Measurements from ENCODE around the gene IL17RD.

Gene IL17RD

GRCh38 chr3:57163751-57164150 lies 1.4 kb downstream of the IL17RD start:
- Histone ChIP-seq H4K91ac (ENCODE audit: low read depth, low read length) (no peak overlapping the region), H3K4me1 (ENCODE audit: control insufficient read depth in 1 of 2, insufficient read depth in 2 of 2, low read length in 2 of 2) (peaks cover 10 to 29% of the 10 kb centered on the region in 2 experiments), H3K23ac (ENCODE audit: low read length) (no peak overlapping the region), H3K79me1 (ENCODE audit: low read length) (peaks cover 2% of the 10 kb centered on the region), H3K79me2 (ENCODE audit: control insufficient read depth, insufficient read depth, low read length, poor library complexity) (peaks cover 3% of the 10 kb centered on the region), H3K18ac (ENCODE audit: low read length) (no peak overlapping the region), H2BK120ac (ENCODE audit: insufficient read depth, low read length, poor library complexity) (no peak overlapping the region), H4K8ac (ENCODE audit: low read depth, low read length) (no peak overlapping the region), H3K4ac (ENCODE audit: low read depth, low read length) (no peak overlapping the region), H3K4me3 (ENCODE audit: low read depth, low read length) (no peak overlapping the region), H3K27ac (ENCODE audit: low read depth, low read length) (no peak overlapping the region), H3K36me3 (ENCODE audit: control insufficient read depth in 1 of 2, insufficient read depth in 2 of 2, low read length in 2 of 2) (no peaks in the 10 kb centered on the region), H2AFZ (ENCODE audit: insufficient read depth, low read length, poor library complexity) (no peak overlapping the region), H4K12ac (ENCODE audit: low read depth, low read length) (no peak overlapping the region), H3K14ac (ENCODE audit: low read length) (no peak overlapping the region), H3K4me2 (ENCODE audit: low read length) (peak overlapping the region; percentile 94), H2BK12ac (ENCODE audit: low read length) (no peak overlapping the region), H3K27me3 (ENCODE audit: insufficient read depth, low read length) (peaks cover 12% of the 10 kb centered on the region), H2AK5ac (ENCODE audit: low read length) (no peak overlapping the region), H2BK5ac (ENCODE audit: low read depth, low read length, poor library complexity) (no peak overlapping the region), H3K9me3 (ENCODE audit: insufficient read depth, low read depth, low read length) (no peaks in the 10 kb centered on the region), H3K9ac (ENCODE audit: low read length) (no peak overlapping the region)
- WGBS (ENCODE audit: extremely low coverage, insufficient coverage, insufficient read length) = no CpG with 5 or more reads among the region's 8 CpGs
- peak; percentile 11 to 35 for DNase-seq

DNA sequence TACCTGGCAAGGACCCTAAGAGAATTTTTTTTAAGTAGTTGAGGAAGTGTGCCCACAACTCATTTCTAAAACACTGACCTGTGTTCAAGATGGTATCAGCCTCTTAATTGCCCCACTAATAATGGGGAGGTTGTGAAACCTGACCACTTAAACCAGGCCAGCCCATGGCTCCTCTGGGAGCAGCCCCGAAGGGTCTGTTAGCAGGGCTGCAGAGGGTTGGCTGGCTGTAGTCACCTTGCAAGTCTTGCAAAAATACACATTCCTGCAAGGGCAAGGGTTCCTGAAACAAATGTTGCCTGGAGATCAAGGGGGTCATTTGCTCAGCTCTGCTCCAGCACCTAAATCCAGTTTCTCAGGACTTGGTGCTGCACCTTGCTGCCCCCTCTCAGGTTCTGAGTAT lies 3.2 kb downstream of the IL17RD start:
- Histone ChIP-seq H3K4me1 (ENCODE audit: control insufficient read depth in 1 of 2, insufficient read depth in 2 of 2, low read length in 2 of 2) (peaks cover 10 to 31% of the 10 kb centered on the region in 2 experiments), H3K4me3 (ENCODE audit: low read depth, low read length) (no peak overlapping the region), H3K4me2 (ENCODE audit: low read length) (no peak overlapping the region), H2AK5ac (ENCODE audit: low read length) (no peak overlapping the region), H2BK120ac (ENCODE audit: insufficient read depth, low read length, poor library complexity) (no peak overlapping the region), H3K4ac (ENCODE audit: low read depth, low read length) (no peak overlapping the region), H4K91ac (ENCODE audit: low read depth, low read length) (no peak overlapping the region), H3K36me3 (ENCODE audit: control insufficient read depth in 1 of 2, insufficient read depth in 2 of 2, low read length in 2 of 2) (no peaks in the 10 kb centered on the region), H2AFZ (ENCODE audit: insufficient read depth, low read length, poor library complexity) (no peak overlapping the region), H3K23ac (ENCODE audit: low read length) (no peak overlapping the region), H3K14ac (ENCODE audit: low read length) (no peak overlapping the region), H4K12ac (ENCODE audit: low read depth, low read length) (no peak overlapping the region), H2BK5ac (ENCODE audit: low read depth, low read length, poor library complexity) (no peak overlapping the region), H3K18ac (ENCODE audit: low read length) (no peak overlapping the region), H3K9ac (ENCODE audit: low read length) (no peak overlapping the region), H3K27me3 (ENCODE audit: insufficient read depth, low read length) (peaks cover 12% of the 10 kb centered on the region), H3K79me2 (ENCODE audit: control insufficient read depth, insufficient read depth, low read length, poor library complexity) (peaks cover 3% of the 10 kb centered on the region), H3K27ac (ENCODE audit: low read depth, low read length) (no peak overlapping the region), H3K79me1 (ENCODE audit: low read length) (peaks cover 2% of the 10 kb centered on the region), H3K9me3 (ENCODE audit: insufficient read depth, low read depth, low read length) (no peaks in the 10 kb centered on the region), H2BK12ac (ENCODE audit: low read length) (no peak overlapping the region), H4K8ac (ENCODE audit: low read depth, low read length) (no peak overlapping the region)
- WGBS (ENCODE audit: extremely low coverage, insufficient coverage, insufficient read length) = no CpG with 5 or more reads among the region's 1 CpG
- DNase-seq = no peak

DNA sequence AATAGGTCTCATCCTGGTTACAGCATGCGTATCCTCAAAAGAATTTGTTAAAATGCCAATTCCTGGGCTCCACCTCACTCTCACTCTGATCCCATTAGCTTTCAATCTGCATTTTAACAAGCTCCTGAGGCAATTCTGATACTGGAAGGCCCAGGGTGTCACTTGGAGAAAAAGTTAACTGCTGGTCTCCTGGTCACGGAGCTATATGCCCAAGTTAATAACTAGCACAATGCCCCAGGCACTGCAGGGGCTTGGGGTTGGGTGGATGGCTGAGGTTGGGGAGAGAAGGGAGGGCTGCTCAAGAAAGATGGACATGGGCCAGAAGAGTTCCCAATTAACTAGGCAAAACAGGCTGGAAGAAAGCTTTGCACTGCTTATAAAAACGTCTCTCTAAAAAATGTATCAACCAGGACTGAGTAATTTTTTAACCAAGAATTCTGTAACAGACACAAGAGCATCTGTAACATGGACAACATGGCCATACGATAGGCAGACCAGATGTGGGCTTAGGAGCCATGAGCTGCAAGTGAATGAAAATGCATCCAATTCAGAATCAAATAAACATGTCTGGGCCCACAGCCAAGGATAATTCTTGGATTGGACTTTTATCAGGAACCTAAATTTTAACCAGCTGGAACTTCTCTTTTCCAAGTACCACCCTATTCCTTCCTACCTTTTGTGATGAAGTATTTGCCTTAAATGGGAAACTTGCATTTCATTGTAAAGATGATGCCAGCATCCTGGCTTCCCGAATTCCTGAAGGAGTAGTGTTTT lies 4.2 kb downstream of the IL17RD start:
- no peak overlapping the region for H2BK5ac ChIP-seq (ENCODE audit: low read depth, low read length, poor library complexity)
- H3K23ac ChIP-seq (ENCODE audit: low read length) = no peak overlapping the region
- peaks cover 2% of the 10 kb centered on the region for H3K79me1 ChIP-seq (ENCODE audit: low read length)
- no peak overlapping the region for H3K4me3 ChIP-seq (ENCODE audit: low read depth, low read length)
- H2AFZ ChIP-seq (ENCODE audit: insufficient read depth, low read length, poor library complexity) = no peak overlapping the region
- H3K79me2 ChIP-seq (ENCODE audit: control insufficient read depth, insufficient read depth, low read length, poor library complexity) = peaks cover 3% of the 10 kb centered on the region
- no peak overlapping the region for H4K8ac ChIP-seq (ENCODE audit: low read depth, low read length)
- no peaks in the 10 kb centered on the region for H3K9me3 ChIP-seq (ENCODE audit: insufficient read depth, low read depth, low read length)
- no peak overlapping the region for H2BK120ac ChIP-seq (ENCODE audit: insufficient read depth, low read length, poor library complexity)
- no peak overlapping the region for H3K14ac ChIP-seq (ENCODE audit: low read length)
- peaks cover 10 to 31% of the 10 kb centered on the region in 2 experiments for H3K4me1 ChIP-seq (ENCODE audit: control insufficient read depth in 1 of 2, insufficient read depth in 2 of 2, low read length in 2 of 2)
- no peak overlapping the region for H3K4me2 ChIP-seq (ENCODE audit: low read length)
- H3K18ac ChIP-seq (ENCODE audit: low read length) = no peak overlapping the region
- H3K36me3 ChIP-seq (ENCODE audit: control insufficient read depth in 1 of 2, insufficient read depth in 2 of 2, low read length in 2 of 2) = no peaks in the 10 kb centered on the region
- no peak overlapping the region for H4K91ac ChIP-seq (ENCODE audit: low read depth, low read length)
- WGBS (ENCODE audit: extremely low coverage, insufficient coverage, insufficient read length) = no CpG with 5 or more reads among the region's 5 CpGs
- no peak overlapping the region for H3K27ac ChIP-seq (ENCODE audit: low read depth, low read length)
- no peak overlapping the region for H3K4ac ChIP-seq (ENCODE audit: low read depth, low read length)
- H2AK5ac ChIP-seq (ENCODE audit: low read length) = no peak overlapping the region
- no peak overlapping the region for H4K12ac ChIP-seq (ENCODE audit: low read depth, low read length)
- H3K9ac ChIP-seq (ENCODE audit: low read length) = no peak overlapping the region
- no peak for DNase-seq
- no peak overlapping the region for H2BK12ac ChIP-seq (ENCODE audit: low read length)
- H3K27me3 ChIP-seq (ENCODE audit: insufficient read depth, low read length) = peaks cover 12% of the 10 kb centered on the region

DNA sequence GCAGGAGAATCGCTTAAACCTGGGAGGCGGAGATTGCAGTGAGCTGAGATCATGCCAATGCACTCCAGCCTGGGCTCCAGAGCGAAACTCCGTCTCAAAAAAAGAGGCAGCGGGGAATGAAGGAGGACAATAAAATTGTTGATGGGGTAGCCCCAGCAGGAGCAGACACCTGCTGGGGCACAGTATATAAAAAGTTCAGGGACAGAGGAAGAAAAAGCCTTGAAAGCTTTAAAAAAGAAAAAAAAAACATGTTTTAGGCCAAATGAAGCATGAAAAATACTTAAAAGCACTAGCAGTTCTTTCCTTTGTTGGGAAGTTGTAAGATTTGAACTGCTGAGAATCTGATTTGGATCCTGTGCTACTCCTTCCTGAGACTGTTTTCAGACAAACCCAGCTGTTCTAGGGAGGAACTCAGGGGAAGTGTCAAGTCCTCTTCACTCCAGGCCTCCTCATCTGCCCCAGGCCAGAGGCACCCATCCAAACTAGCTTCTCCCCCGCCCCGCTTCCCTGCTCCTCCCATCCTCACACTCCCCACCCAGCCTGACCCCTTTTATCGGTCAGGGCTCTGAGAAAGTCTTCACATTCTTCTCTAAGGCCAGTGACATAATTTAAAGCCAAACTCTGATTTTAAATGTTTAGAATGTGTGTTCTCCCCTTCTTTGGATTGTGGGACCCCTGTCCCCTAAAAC lies 4.9 kb downstream of the IL17RD start:
- H3K23ac ChIP-seq (ENCODE audit: low read length) = no peak overlapping the region
- H4K8ac ChIP-seq (ENCODE audit: low read depth, low read length) = no peak overlapping the region
- H2AK5ac ChIP-seq (ENCODE audit: low read length) = no peak overlapping the region
- no peak overlapping the region for H3K9ac ChIP-seq (ENCODE audit: low read length)
- no peak overlapping the region for H3K14ac ChIP-seq (ENCODE audit: low read length)
- H3K27ac ChIP-seq (ENCODE audit: low read depth, low read length) = no peak overlapping the region
- no peak overlapping the region for H2BK120ac ChIP-seq (ENCODE audit: insufficient read depth, low read length, poor library complexity)
- no peak overlapping the region for H2BK12ac ChIP-seq (ENCODE audit: low read length)
- no CpG with 5 or more reads among the region's 8 CpGs for WGBS (ENCODE audit: extremely low coverage, insufficient coverage, insufficient read length)
- H3K36me3 ChIP-seq (ENCODE audit: control insufficient read depth in 1 of 2, insufficient read depth in 2 of 2, low read length in 2 of 2) = no peaks in the 10 kb centered on the region
- H3K18ac ChIP-seq (ENCODE audit: low read length) = no peak overlapping the region
- H3K4me2 ChIP-seq (ENCODE audit: low read length) = no peak overlapping the region
- H3K79me1 ChIP-seq (ENCODE audit: low read length) = peaks cover 2% of the 10 kb centered on the region
- H3K9me3 ChIP-seq (ENCODE audit: insufficient read depth, low read depth, low read length) = no peaks in the 10 kb centered on the region
- H3K4ac ChIP-seq (ENCODE audit: low read depth, low read length) = no peak overlapping the region
- H3K79me2 ChIP-seq (ENCODE audit: control insufficient read depth, insufficient read depth, low read length, poor library complexity) = peaks cover 3% of the 10 kb centered on the region
- no peak overlapping the region for H2AFZ ChIP-seq (ENCODE audit: insufficient read depth, low read length, poor library complexity)
- H3K27me3 ChIP-seq (ENCODE audit: insufficient read depth, low read length) = peaks cover 12% of the 10 kb centered on the region
- DNase-seq = no peak
- H3K4me3 ChIP-seq (ENCODE audit: low read depth, low read length) = no peak overlapping the region
- no peak overlapping the region for H2BK5ac ChIP-seq (ENCODE audit: low read depth, low read length, poor library complexity)
- no peak overlapping the region for H4K91ac ChIP-seq (ENCODE audit: low read depth, low read length)
- no peak overlapping the region for H4K12ac ChIP-seq (ENCODE audit: low read depth, low read length)
- H3K4me1 ChIP-seq (ENCODE audit: control insufficient read depth in 1 of 2, insufficient read depth in 2 of 2, low read length in 2 of 2) = peaks cover 10 to 31% of the 10 kb centered on the region in 2 experiments

Data from trophoblast cell (in vitro differentiated cells and primary cell).